Epidermal melanocyte (primary cell): ENCODE results near the gene SEPTIN10.
"Not testable (repeated sequence)": the region's sequence is repeated elsewhere in the genome, so short reads cannot be mapped to it uniquely, and the experiment has no call there.

ENCODE experiments used
- DNase-seq: peaks from one replicate; pipeline ENCODE4 v3.0.0; 2011; ENCODE audit warnings: low spot score; ENCODE audit not compliant: insufficient read length

SEPTIN10 gene

DNA sequence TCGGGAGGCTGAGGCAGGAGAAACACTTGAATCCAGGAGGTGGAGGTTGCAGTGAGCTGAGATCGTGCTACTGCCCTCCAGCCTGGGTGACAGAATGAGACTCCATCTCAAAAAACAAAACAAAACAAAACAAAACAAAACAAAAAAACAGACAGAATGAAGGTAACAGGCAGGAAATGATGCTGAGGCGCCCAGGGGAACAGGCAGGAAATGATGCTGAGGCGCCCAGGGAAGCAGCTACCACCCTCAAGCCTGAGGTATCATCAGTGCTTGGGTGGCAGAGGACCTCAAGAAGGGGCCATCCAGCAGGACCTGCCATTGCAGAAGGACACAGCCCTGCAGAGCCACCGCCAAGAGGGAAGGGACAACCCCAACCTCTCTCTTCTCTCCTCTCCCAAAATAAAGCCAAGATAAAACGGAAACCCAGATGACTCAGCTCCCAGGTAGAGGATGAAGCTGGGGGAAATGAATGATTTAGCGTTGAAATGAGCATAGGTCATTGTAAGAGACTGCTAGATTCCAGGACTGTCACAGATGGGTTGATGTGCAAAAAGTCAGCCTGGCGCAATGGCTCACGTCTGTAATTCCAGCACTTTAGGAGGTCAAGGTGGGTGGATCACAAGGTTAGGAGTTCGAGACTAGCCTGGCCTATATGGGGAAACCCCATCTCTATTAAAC lies 19.7 kb upstream of the SEPTIN10 start:
- no peak for DNase-seq

DNA sequence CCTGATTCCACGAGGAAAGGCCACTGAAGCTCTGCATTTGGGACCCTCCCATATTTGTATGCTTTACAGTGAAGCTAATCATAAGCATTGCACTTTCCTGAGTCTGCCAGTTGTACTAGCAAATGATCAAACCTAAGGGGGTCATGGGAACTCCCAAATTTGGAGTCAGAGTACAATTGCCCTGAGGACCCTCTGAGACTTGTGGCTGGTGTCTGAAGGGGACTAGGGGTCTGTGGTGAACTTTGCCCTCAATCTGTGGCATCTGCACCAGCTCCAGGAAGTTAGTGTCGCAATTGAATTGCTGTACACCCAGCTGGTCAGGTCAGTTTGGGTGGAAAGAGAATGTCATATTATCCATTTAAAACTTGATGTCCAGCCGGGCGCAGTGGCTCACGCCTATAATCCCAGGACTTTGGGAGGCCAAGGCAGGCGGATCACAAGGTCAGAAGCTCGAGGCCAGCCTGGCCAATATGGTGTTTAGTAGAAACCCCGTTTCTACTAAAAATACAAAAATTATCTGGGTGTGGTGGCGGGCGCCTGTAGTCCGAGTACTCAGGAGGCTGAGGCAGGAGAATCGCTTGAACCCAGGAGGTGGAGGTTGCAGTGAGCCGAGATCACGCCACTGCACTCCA lies 18.5 kb upstream of the SEPTIN10 start:
- DNase-seq, result no peak

DNA sequence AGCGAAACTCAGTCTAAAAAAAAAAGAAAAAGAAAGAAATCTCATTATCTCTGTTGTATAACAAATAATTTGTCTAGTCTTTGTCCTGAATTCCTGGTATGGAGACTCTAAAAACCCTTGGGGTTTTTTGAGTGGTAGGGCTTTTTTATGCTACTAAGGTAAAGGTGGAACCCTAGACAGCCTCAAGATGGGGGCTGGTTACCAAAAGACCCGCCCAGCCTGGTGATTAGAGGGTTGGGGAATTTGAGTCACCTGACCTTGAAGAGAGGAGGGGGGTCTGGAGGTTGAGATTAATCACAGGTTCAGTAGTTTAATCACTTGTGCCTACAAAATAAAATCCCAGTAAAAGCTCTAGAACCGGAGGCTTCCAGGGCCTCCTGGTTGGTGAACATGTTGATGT lies 18.0 kb upstream of the SEPTIN10 start:
- no peak for DNase-seq

DNA sequence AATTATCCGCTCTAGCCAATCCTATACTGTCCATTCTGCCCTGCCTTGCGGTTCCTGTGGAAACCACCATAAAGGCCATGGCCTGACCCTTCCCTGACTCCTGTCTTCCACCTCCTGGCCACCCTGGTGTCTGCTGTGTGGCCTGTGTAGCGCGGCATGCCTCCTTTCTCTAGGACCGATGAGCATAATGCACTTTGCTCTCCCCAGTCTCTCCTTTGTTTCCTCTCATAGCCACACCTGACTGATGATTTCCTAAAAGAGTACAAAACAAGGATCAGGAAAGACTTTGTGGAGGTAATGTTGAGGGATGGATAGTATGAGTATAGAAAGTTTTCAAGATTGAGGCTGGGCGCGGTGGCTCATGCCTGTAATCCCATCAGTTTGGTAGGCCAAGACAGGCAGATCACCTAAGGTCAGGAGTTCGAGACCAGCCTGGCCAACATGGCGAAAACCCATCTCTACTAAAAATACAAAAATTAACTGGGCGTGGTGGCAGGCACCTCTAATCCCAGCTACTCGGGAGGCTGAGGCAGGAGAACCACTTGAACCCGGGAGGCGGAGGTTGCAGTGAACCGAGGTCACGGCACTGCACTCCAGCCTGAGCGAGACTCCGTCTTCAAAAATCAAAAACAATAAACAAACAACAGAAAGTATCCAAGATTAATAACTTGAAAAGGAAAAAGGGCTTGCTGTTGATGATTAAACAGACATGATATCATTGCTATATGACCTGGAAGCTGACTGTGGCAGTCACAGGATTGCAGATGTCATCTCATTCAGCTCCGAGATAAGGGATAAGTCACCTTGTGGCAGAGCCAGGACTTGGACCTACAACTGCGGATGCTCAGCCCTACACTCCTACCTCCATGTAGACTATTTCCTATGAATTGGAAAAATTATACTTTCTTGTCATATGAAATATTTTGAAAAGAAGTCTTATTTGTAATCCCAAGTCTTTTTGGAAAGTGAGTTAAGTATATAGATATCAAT lies 17.0 kb upstream of the SEPTIN10 start:
- no peak for DNase-seq

DNA sequence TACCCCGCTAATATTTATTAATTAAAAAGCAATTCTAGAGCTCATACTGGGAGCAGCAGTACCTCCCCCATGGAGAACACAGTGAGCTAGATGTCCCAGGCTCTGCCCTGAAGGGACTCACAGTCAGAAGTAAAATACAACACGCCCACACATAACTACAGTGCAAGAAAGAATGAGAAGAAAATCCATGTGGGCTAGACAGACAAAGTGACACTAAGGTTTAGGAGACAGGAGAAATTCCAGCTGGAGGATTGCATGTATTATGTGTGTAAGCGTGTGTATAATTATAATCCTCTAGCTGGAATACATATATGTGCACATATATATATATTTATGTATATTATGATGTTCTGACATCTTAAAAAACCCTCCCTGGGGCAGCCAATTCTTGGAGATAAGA lies 16.1 kb upstream of the SEPTIN10 start:
- no peak for DNase-seq

DNA sequence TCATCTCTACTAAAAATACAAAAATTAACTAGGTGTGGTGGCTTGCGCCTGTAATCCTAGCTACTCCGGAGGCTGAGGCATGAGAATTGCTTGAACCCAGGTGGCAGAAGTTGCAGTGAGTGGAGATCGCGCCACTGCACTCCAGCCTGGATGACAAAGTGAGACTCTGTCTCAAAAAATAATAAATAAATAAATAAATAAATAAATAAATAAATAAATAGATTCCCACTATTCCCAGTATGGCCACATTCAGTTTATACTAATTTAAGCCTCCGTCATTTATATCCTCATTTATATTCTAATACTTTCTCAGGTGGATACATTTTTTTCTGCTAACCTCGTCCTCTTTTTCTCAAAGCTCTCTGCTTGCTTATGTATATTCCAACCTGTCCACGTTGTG lies 14.6 kb upstream of the SEPTIN10 start:
- DNase-seq, result not testable (repeated sequence)

DNA sequence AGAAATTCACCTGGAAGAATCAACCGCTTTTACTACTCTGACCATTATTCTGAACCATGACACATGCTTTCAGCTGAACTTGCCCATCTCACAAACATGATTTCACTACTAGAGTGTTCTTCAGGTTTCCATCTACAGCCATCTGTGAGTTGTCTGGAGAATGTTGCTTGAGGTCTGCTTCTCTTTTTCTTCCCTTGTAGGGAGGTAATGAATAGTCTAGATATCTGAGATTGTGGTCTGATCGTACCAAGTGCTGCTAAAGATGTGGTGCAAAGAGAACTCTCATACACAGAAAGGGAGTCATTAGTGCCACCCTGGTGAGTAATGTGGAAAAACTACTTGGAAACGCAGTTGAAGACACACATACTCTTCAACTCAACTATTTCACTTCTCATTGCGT lies 10.6 kb upstream of the SEPTIN10 start:
- DNase-seq, result no peak

DNA sequence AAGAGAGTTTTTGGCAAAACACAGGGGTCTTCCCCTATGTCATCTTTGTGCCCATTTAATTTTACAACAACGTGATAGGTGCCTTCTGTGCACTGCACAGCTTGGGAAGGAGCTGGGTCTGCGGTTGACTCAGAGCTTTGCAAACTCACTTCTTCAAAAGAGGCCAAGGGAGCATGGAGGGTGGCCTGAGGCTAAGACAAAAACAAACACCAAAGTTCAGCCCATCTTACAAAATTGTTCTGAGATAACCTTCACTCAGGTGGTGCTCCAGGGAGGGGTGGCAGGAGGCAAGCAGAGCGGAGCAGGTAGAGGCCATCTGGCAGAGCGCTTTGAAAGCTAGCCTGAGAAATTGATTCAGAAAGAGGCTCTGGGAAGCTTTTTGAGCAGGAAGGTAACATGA lies 10.2 kb upstream of the SEPTIN10 start:
- no peak for DNase-seq

DNA sequence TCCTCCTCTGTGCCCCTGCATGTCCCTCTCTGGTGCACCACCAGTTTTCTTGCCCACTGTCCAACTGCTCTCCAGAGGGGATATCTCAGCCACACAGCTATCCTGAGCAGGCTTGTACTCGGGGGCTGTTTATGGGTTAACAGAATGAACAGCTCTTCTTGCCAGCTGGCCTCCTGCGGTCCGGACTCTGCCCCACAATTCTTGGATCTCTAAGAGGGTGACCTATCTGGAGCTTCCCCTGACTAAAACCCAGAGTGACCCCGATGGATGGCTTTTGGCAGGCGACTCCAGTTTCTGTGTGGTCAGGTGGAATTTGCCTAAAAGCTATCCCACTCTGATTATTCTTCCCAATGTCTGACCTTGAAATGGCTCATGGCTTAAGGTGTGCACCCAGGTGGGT lies 9.5 kb upstream of the SEPTIN10 start:
- no peak for DNase-seq

DNA sequence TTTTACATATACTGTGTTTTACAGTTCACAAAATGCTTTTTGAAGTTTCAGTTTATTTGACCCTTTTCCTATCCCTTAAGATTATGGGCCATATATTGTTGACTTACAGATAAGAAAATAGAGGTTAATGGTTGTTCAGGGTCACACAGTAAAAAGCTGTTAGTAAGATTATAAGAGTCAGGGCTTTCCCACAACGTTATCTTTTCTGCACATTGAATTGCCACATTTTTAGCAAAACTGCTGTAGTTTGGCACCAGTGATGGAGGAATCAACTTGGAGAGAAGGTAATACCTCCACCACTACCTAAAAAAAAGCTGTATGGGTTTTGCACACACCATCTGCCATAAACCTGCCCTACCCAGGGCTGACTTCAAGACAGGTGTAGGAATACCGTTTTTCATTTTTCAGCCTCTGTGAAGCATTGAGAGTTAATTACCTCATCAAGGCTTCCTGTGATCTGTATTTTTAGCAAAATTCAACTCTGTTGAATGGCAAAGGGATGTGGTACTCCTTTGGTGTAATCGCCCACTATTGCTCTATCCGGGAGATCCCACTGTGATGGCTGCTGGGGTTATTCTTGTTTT lies 5.4 kb upstream of the SEPTIN10 start:
- no peak for DNase-seq

DNA sequence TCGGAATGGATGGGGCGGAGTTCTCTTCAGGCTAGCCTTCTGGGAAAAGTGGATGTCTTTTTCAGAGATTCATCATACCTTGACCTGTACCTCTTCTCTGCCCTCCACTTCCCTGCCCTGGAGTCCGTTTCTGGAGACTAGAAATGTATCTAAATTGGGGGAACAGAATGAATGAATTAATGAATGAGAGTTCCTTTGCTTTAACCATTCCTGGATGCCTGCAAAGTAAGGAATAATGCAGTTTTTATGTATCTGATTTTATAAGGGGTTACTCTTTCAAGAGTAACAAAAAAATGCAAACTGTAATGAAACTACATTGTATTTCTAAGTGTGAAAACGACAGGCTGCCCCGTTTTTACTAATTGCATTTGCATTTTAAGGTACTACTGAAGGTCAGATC lies 2.4 kb upstream of the SEPTIN10 start:
- no peak for DNase-seq

DNA sequence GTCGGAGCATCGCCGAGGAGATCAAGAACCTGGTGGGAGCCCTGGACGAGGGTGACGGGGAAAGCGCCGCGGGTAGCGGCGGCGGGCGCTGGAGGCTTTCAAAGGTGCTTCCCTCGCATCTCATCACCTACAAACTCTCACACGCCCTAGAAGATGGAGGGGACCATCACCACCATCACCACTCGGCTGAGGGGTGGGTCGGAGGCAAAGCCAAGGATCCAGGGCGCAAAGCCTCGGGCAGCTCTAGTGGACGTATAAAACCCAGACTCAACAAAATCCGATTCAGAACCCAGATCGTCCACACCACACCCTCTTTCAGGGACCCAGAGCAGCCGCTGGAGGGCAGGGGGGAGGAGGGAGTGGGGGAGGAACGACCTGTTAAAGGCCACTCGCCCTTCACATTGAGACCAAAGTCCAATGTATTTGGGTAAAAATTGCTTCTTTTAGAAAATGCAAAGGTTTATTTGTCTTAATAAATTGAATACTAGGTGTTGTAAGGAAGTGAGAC lies 1.9 kb upstream of the SEPTIN10 start:
- DNase-seq, result no peak

DNA sequence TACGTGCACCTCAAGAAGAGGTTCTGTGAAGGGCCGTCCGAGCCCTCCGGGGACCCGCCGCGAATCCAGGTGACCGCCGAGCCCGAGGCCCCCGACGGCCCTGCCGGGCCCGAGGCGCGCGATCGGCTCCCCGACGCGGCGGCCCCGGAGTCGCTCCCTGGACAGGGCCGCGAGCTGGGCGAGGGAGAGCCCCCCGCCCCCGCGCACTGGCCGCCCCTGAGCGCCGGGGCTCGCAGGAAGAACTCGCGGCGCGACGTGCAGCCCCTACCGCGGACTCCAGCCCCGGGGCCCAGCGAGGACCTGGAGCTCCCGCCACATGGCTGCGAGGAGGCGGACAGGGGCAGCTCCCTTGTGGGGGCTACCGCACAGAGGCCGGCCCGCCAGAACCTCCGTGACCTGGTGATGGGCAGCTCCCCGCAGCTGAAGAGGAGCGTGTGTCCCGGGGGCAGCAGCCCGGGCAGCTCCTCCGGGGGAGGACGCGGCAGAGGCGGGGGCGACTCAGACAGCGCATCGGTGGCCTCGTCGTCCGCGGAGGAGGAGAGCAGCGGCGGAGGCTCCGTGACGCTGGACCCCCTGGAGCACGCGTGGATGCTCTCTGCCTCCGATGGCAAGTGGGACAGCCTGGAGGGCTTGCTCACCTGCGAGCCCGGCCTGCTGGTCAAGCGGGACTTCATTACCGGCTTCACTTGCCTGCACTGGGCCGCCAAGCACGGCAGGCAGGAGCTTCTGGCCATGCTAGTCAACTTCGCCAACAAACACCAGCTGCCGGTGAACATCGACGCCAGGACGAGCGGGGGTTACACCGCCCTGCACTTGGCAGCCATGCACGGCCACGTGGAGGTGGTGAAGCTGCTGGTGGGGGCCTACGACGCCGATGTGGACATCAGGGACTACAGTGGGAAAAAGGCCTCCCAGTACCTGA lies 1.2 kb upstream of the SEPTIN10 start:
- DNase-seq, result no peak

DNA sequence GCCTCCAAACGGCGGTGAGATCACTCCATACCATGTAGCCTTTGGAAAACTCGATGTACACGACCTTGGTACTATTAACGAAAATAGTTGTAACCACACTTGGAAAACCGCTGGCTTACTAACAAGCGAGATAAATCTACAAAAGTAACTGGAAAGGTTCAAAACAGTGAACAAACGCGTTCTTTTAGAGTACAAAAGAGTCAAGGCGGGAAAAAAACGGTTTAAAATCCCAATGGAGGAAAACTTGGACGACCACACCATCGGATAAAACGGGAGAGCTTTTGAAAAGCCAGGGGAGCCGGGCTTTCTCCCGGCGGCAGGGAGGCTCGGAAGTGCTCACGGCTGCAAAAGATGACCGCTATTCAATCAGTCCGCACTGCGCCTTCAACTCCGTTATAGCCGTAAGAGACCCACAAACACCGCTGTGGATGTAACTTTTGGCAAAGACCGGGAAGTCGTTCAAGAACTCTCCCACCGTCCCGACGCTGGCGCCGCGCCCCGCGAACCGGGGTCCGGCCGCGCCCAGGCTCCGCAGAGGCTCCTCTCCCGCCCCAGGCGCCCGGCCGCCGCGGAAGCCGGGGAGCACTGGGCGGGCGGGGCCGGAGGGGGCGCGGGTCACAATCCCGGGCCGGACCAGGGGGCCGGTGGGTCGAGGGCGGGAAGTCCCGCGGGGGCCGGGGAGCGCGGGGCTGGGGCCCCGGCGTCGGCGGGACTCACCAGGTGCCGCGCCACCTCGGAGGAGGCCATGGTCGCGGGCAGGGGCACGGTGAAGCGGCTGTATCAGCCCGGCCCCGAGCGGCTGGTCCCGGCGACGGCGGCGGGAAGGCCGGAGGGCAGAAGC lies 465 bp downstream of the SEPTIN10 start:
- no peak for DNase-seq

DNA sequence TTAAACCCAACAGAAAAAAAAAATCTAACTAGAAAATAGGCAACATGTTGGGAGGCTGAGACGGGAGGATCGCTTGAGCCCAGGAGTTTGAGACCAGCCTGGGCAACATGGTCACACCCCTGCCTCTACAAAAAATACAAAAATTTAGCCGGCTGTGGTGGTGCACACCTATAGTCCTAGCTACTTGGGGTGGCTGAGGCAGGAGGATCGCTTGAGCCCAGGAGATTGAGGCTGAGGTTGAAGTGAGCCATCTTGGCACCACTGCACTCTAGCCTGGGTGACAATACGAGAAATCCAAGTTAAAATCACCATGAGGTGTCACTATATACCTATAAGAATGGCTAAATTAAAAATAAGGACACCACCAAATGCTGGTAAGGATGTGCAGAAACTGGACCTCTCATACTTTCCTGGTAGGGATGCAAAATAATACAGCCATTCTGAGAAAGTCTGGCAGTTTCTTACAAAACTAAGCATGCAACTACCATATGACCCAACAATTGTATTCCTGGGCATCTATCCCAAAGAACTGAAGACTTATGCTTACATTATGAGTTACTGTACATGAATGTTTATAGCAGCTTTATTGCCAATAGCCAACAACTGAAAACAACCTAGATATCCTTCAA lies 2.2 kb downstream of the SEPTIN10 start:
- no peak for DNase-seq

DNA sequence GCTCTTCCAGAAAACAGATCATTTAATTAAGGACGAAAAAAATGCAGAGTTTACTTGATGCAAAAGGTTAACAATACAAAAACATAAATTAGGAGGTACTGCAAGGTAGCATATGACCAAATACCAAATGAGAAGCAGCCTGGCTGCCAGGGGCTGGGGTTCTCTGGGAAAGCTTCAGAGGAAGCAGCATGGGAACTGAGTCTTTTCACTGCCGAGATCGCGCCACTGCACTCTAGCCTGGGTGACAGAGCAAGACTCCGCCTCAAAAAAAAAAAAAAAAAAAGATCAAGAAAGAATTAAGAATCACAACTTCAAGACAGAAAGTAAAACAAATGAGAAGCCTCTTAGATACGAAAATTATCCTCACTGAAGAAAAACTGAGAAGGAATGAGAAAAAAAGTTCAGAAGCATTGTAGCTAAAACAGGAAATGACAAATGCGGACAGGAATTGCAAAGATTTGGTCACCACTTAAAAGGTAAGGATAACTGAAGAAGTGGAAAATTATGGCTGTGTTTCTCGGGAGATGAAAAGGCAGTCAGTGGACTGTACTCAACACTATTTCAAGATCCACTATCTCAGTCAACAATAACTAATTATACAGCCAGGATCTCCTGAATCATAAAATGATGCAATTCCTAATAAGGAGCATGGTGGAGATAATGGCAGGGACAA lies 4.3 kb downstream of the SEPTIN10 start:
- no peak for DNase-seq

DNA sequence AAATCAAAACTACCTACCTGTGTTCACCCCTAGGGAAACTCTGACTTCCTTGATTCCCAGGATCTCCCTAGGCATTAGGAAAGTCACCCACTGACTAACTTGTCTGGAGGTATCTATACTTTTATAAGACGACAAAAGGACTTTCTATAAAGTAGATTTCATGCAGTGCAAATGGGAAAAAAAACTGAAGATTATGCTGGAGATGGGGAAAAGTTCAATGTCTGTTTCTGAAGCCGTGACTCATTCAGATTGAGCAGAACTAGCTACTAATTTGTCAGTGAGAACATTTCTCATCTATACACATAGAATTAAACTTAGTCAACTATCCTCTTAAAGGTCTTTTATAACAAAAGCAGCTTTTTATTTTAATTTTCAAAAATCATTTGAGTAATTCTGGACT lies 6.0 kb downstream of the SEPTIN10 start:
- DNase-seq, result no peak

DNA sequence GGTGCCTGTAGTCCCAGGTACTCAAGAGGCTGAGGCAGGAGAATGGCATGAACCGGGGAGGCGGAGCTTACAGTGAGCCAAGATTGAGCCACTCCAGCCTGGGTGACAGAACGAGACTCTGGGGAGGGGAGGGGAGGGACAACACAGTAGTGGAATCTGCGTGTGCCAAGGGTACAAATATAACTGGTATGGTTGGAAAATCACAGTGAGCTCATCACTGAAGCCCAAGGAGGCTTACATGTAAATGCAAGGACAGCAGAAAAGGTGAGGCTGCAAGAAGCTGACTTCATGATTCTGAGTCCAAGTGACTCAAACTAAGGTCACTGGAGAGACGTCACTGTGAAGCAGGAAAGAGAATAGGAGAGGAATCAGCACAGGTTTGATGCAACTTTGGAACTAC lies 9.2 kb downstream of the SEPTIN10 start:
- no peak for DNase-seq
